H9 (cell line): ENCODE results near the gene SCN4A. TPM values are rescaled to one million over a fixed set of nuclear protein-coding genes. Genes with fewer than 3 reads are reported as not detected.

Source experiments
- DNase-seq: peaks from one replicate; pipeline ENCODE4 v3.0.0-alpha.2; 2017
- H2AFZ ChIP-seq: one replicate; pipeline ENCODE4 v1.6.1; 2013; ENCODE audit warnings: mild to moderate bottlenecking, low read length, control low read depth, moderate library complexity
- H2AK5ac ChIP-seq: 2 replicates; pipeline ENCODE4 v1.6.1; 2013; ENCODE audit warnings: low read length, control low read depth, mixed read lengths; ENCODE audit not compliant: insufficient read length
- H2BK120ac ChIP-seq: one replicate; pipeline ENCODE4 v1.6.1; 2013; ENCODE audit warnings: low read depth, mild to moderate bottlenecking, low read length, control low read depth, inconsistent platforms; ENCODE audit not compliant: poor library complexity, severe bottlenecking
- H2BK12ac ChIP-seq: 2 replicates; pipeline ENCODE4 v1.6.1; 2013; ENCODE audit warnings: low read length, control low read depth, mixed read lengths, low read depth; ENCODE audit not compliant: insufficient read length
- H2BK15ac ChIP-seq: 2 replicates; pipeline ENCODE4 v1.6.1; 2013; ENCODE audit warnings: low read depth, low read length, control low read depth
- H2BK20ac ChIP-seq: one replicate; pipeline ENCODE4 v1.6.1; 2013; ENCODE audit warnings: low read depth, mild to moderate bottlenecking, low read length, control low read depth, inconsistent platforms; ENCODE audit not compliant: poor library complexity, severe bottlenecking
- H2BK5ac ChIP-seq: 2 replicates; pipeline ENCODE4 v1.6.1; 2013; ENCODE audit warnings: low read length, control low read depth, mixed read lengths; ENCODE audit not compliant: insufficient read length
- H3K14ac ChIP-seq: 2 replicates; pipeline ENCODE4 v1.6.1; 2013; ENCODE audit warnings: low read length, control low read depth; ENCODE audit not compliant: insufficient read depth
- H3K18ac ChIP-seq: 2 replicates; pipeline ENCODE4 v1.6.1; 2013; ENCODE audit warnings: low read depth, mild to moderate bottlenecking, mixed read lengths, low read length, control low read depth; ENCODE audit not compliant: insufficient read length
- H3K23ac ChIP-seq: 2 replicates; pipeline ENCODE4 v1.6.1; 2013; ENCODE audit warnings: low read length, control low read depth, mixed read lengths, low read depth; ENCODE audit not compliant: insufficient read length
- H3K23me2 ChIP-seq: 2 replicates; pipeline ENCODE4 v1.6.1; 2013; ENCODE audit warnings: low read depth, mild to moderate bottlenecking, mixed read lengths, low read length, control low read depth; ENCODE audit not compliant: insufficient read length, poor library complexity, severe bottlenecking
- H3K27ac ChIP-seq: 2 replicates; pipeline ENCODE4 v1.5.1; 2013; ENCODE audit warnings: low read length, control low read depth, mixed read lengths, low read depth; ENCODE audit not compliant: insufficient read length
- H3K27me3 ChIP-seq: 2 replicates; pipeline ENCODE4 v1.6.1; 2013; ENCODE audit warnings: low read length, control low read depth, inconsistent platforms; ENCODE audit not compliant: insufficient read depth
- H3K4ac ChIP-seq: 2 replicates; pipeline ENCODE4 v1.6.1; 2013; ENCODE audit warnings: low read depth, mild to moderate bottlenecking, control low read depth, inconsistent platforms, low read length, moderate library complexity
- H3K4me1 ChIP-seq: 2 replicates; pipeline ENCODE4 v1.6.1; 2013; ENCODE audit warnings: low read length, control low read depth, inconsistent platforms; ENCODE audit not compliant: insufficient read depth
- H3K4me2 ChIP-seq: 2 replicates; pipeline ENCODE4 v1.6.1; 2013; ENCODE audit warnings: low read length, control low read depth, mixed read lengths; ENCODE audit not compliant: insufficient read length, insufficient read depth
- H3K56ac ChIP-seq: 2 replicates; pipeline ENCODE4 v1.6.1; 2013; ENCODE audit warnings: low read depth, mild to moderate bottlenecking, mixed read lengths, low read length, control low read depth; ENCODE audit not compliant: insufficient read length
- H3K79me1 ChIP-seq: 2 replicates; pipeline ENCODE4 v1.6.1; 2013; ENCODE audit warnings: low read depth, mild to moderate bottlenecking, moderate library complexity, low read length, control low read depth, inconsistent platforms; ENCODE audit not compliant: insufficient read depth, poor library complexity, severe bottlenecking
- H3K79me2 ChIP-seq: 2 replicates; pipeline ENCODE4 v1.6.1; 2013; ENCODE audit warnings: low read length, control low read depth, inconsistent platforms; ENCODE audit not compliant: insufficient read depth
- H3K9ac ChIP-seq: 2 replicates; pipeline ENCODE4 v1.6.1; 2013; ENCODE audit warnings: low read length, control low read depth, mixed read lengths; ENCODE audit not compliant: insufficient read length; ENCODE audit errors: extremely low read depth
- H3K9me3 ChIP-seq: one replicate; pipeline ENCODE4 v1.6.1; 2013; ENCODE audit warnings: low read depth, low read length, inconsistent platforms; ENCODE audit not compliant: control insufficient read depth
- H3T11ph ChIP-seq: one replicate; pipeline ENCODE4 v1.6.1; 2013; ENCODE audit warnings: mild to moderate bottlenecking, low read length, control low read depth, inconsistent platforms
- H4K20me1 ChIP-seq: one replicate; pipeline ENCODE4 v1.6.1; 2013; ENCODE audit not compliant: control insufficient read depth, insufficient read length, insufficient read depth
- H4K5ac ChIP-seq: 2 replicates; pipeline ENCODE4 v1.6.1; 2013; ENCODE audit warnings: low read depth, mild to moderate bottlenecking, mixed read lengths, low read length, control low read depth; ENCODE audit not compliant: insufficient read length
- H4K8ac ChIP-seq: replicated peaks from 2 replicates; pipeline ENCODE4 v1.6.1; 2013; ENCODE audit warnings: low read length, control low read depth, mixed read lengths, low read depth; ENCODE audit not compliant: insufficient read length
- H4K91ac ChIP-seq: 2 replicates; pipeline ENCODE4 v1.6.1; 2013; ENCODE audit warnings: low read depth, mild to moderate bottlenecking, moderate library complexity, mixed read lengths, low read length, control low read depth; ENCODE audit not compliant: insufficient read length
- H3K27ac Mint-ChIP-seq, 3 experiments: 2 replicates in 2 of 3; 3 replicates in 1 of 3; pipeline ENCODE4 v1.8.0; 2020 to 2021; ENCODE audit warnings: mixed read lengths in 3 of 3, mild to moderate bottlenecking in 1 of 3, moderate library complexity in 1 of 3
- H3K27me3 Mint-ChIP-seq: 2 replicates; pipeline ENCODE4 v1.8.0; 2021; ENCODE audit warnings: low read depth, mild to moderate bottlenecking, moderate library complexity, mixed read lengths
- H3K36me3 Mint-ChIP-seq, 3 experiments: 2 replicates in 2 of 3; 3 replicates in 1 of 3; pipeline ENCODE4 v1.8.0; 2020 to 2021; ENCODE audit warnings: low read depth in 3 of 3, mixed read lengths in 3 of 3; ENCODE audit not compliant: insufficient read depth in 1 of 3
- H3K4me1 Mint-ChIP-seq, 2 experiments: 2 replicates each; pipeline ENCODE4 v1.8.0; 2020; ENCODE audit warnings: mixed read lengths in 2 of 2
- H3K4me3 Mint-ChIP-seq, 2 experiments: 2 replicates in 1 of 2; 3 replicates in 1 of 2; pipeline ENCODE4 v1.8.0; 2020 to 2021; ENCODE audit warnings: mild to moderate bottlenecking in 2 of 2, mixed read lengths in 2 of 2, moderate library complexity in 1 of 2
- H3K9me3 Mint-ChIP-seq, 2 experiments: 2 replicates in 1 of 2; 3 replicates in 1 of 2; pipeline ENCODE4 v1.8.0; 2020; ENCODE audit warnings: mild to moderate bottlenecking in 2 of 2, mixed read lengths in 2 of 2, moderate library complexity in 1 of 2
- CTCF ChIP-seq: fragments of 200-600 bp; sonication (generic); conservative IDR thresholded peaks from 3 replicates; pipeline ENCODE4 v1.8.0; 2021; ENCODE audit warnings: antibody characterized with exemption, mild to moderate bottlenecking
- whole genome bisulfite sequencing: extraction: QIAGEN DNeasy Blood & Tissue Kit; methylation state at CpG from one replicate; pipeline ENCODE4 v1.1.7; 2013; ENCODE audit warnings: missing lambda C conversion rate, low lambda C conversion rate, mixed read lengths; ENCODE audit not compliant: insufficient read length; ENCODE audit errors: extremely low coverage; 5-methylcytosine and 5-hydroxymethylcytosine counted together
- total RNA-seq: library from RNA; stranded (reverse); gene quantifications from 2 replicates; pipeline ENCODE4 v1.2.1, GENCODE V29; 2021

The SCN4A gene
- total RNA-seq, 1 experiment from 2014 or later = 5.8 TPM

- Histone ChIP-seq H4K20me1 (no peaks in the 10 kb centered on the region), H2BK120ac (no peak overlapping the region), H3K23ac (no peak overlapping the region), H3K14ac (no peak overlapping the region), H3K4me2 (no peak overlapping the region), H3K27ac (no peak overlapping the region), H2AFZ (no peak overlapping the region), H3K27me3 (no peaks in the 10 kb centered on the region), H4K5ac (no peak overlapping the region), H2BK20ac (no peak overlapping the region), H3K79me1 (no peaks in the 10 kb centered on the region), H3K23me2 (no peaks in the 10 kb centered on the region), H3T11ph (no peak overlapping the region), H3K4me1 (peaks cover 3% of the 10 kb centered on the region; the same call in 1 of the 2 replicates), H3K79me2 (no peaks in the 10 kb centered on the region), H3K18ac (no peak overlapping the region), H2BK5ac (no peak overlapping the region), H3K56ac (no peak overlapping the region), H3K4ac (no peak overlapping the region), H2AK5ac (no peak overlapping the region), H4K91ac (no peak overlapping the region), H2BK12ac (no peak overlapping the region), H4K8ac (no peak overlapping the region), H3K9ac (no peak overlapping the region), H2BK15ac (no peak overlapping the region), H3K9me3 (no peaks in the 10 kb centered on the region)
- Mint-ChIP-seq H3K4me3 (no peak overlapping the region), H3K27me3 (peaks cover 7% of the 10 kb centered on the region), H3K4me1 (peaks cover 14 to 24% of the 10 kb centered on the region in 2 experiments), H3K36me3 (no peaks in the 10 kb centered on the region), H3K27ac (no peak overlapping the region), H3K9me3 (no peaks in the 10 kb centered on the region)
- TF ChIP-seq CTCF = no peak
- no peak for DNase-seq
- WGBS = no CpG with 5 or more reads among the region's 5 CpGs
These were observed 35.6 kb upstream of the SCN4A start for GRCh38 chr17:64008346-64008745.
